T-helper 1 cell (primary cell): ENCODE data around the gene BSG.
A peak's percentile ranks its signal among the peaks of the same experiment; 100 is the strongest.
"Not testable (repeated sequence)": the region's sequence is repeated elsewhere in the genome, so short reads cannot be mapped to it uniquely, and the experiment has no call there.

Source experiments
- DNase-seq, 5 donors: peaks; one replicate each; pipeline ENCODE4 v3.0.0-alpha.2; 2012 to 2020

The BSG gene

GRCh38 chr19:572743-573518 lies 535 bp downstream of the BSG start:
- no peak for DNase-seq

- no peak for DNase-seq
Observed at GRCh38 chr19:573519-573825, 1.1 kb downstream of the BSG start.

GRCh38 chr19:574658-575526 lies 2.5 kb downstream of the BSG start:
- DNase-seq: no peak

GRCh38 chr19:575527-576506 lies 3.4 kb downstream of the BSG start:
- DNase-seq: no peak

- DNase-seq: no peak
Observed at GRCh38 chr19:576768-577438, 4.5 kb downstream of the BSG start.

- no peak for DNase-seq
Observed at GRCh38 chr19:577439-578392, 5.3 kb downstream of the BSG start.

- DNase-seq: no peak
Observed at GRCh38 chr19:579111-579841, 6.9 kb downstream of the BSG start.

GRCh38 chr19:579842-580155 lies 7.4 kb downstream of the BSG start:
- DNase-seq: no peak

- no peak for DNase-seq
Observed at GRCh38 chr19:580274-580835, 8.0 kb downstream of the BSG start.

GRCh38 chr19:581399-582111 lies 9.2 kb downstream of the BSG start:
- DNase-seq: no peak

GRCh38 chr19:582497-583197 lies 10.3 kb downstream of the BSG start:
- DNase-seq: no peak

GRCh38 chr19:583198-583967 lies 11.0 kb downstream of the BSG start:
- no peak for DNase-seq

- no peak for DNase-seq
Observed at GRCh38 chr19:583968-584239, 11.5 kb downstream of the BSG start.

- peak; percentile 39 to 65 (median 50) for DNase-seq
Observed at GRCh38 chr19:584240-585001, 12.0 kb downstream of the BSG start.

- DNase-seq: not testable (repeated sequence)
Observed at GRCh38 chr19:585146-585545, 12.8 kb downstream of the BSG start.

- DNase-seq: no peak
Observed at GRCh38 chr19:585551-586110, 13.2 kb downstream of the BSG start.

GRCh38 chr19:588093-588740 lies 15.8 kb downstream of the BSG start:
- peak; percentile 38 to 61 (median 57) for DNase-seq
